Transverse colon (tissue), 4 donors: ENCODE results near the gene MN1.

Experiments
- CTCF ChIP-seq, 5 experiments: fragments of 200-600 bp in 3 of 5; fragments of 450-650 bp in 2 of 5; sonication (generic) in 3 of 5; IDR thresholded peaks; 1 replicate in 2 of 5; 2 replicates in 3 of 5; pipeline ENCODE4 v1.5.1; 2016 to 2017; ENCODE audit warnings: antibody characterized with exemption in 5 of 5, inconsistent platforms in 3 of 5, mild to moderate bottlenecking in 2 of 5, moderate library complexity in 1 of 5
- POLR2AphosphoS5 ChIP-seq, 3 donors: sonication (generic); formaldehyde crosslinking; IDR thresholded peaks; one replicate each; pipeline ENCODE4 v1.6.1; 2016; ENCODE audit warnings: antibody characterized with exemption in 3 of 3

DNA sequence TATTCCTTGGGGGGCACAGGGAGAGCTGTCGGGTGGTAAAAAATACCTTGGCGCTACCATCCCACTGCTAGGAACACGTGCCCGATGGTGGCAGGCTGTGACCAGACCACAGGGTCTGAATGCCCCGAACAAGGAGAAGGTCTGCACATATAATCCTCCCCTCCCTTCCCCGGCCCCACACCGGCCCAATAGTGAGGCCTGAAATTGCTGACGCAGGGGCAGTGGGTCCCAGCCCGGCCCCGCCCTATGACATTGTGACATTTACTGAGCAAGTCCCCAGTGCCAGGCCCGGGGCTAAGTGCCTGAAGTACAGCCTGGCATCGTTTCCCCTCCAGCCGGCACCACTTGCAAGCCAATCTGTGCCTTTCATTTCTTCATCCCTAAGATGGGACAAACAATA lies 19.5 kb downstream of the MN1 start:
- no peak for TF ChIP-seq CTCF (IDR thresholded peaks at IDR 0.05)
- TF ChIP-seq POLR2AphosphoS5 (IDR thresholded peaks at IDR 0.05), result no peak
